GM18498 (cell line): ENCODE data around the gene TBX20.
"Not testable (repeated sequence)": the region's sequence is repeated elsewhere in the genome, so short reads cannot be mapped to it uniquely, and the experiment has no call there.

Experiments
- ATAC-seq: cut with Tn5 transposase; IDR thresholded peaks from one replicate; pipeline ENCODE4 v1.9.1; 2021; ENCODE audit warnings: mild to moderate bottlenecking, moderate library complexity; ENCODE audit not compliant: unreplicated experiment

Gene TBX20

DNA sequence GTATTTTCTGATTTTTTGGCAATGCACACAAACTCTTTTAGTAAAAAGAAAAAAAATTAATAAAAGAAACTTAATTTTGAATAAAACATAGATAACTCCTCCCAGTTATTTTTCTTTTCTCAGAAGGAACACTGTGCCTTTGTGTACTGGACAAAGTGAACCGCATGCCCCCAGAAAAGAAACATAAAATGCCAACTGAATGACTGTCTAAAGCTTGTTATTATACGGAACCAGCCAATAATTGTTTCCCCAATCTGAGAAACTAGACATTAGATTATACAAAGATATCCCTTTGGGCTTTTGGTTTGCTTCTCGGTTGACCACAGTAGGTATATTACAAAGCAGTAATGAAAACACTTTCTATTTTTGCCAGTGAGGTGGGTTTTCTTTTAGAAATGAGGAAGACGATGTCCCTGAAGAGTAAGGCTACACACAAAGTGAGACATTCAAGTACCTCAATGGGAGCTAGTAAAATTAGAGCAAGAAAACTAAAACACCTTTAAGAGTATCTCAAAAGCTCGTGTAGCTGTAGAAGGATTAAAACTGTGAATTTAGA lies 25.3 kb downstream of the TBX20 start:
- peak; percentile 36 for ATAC-seq

DNA sequence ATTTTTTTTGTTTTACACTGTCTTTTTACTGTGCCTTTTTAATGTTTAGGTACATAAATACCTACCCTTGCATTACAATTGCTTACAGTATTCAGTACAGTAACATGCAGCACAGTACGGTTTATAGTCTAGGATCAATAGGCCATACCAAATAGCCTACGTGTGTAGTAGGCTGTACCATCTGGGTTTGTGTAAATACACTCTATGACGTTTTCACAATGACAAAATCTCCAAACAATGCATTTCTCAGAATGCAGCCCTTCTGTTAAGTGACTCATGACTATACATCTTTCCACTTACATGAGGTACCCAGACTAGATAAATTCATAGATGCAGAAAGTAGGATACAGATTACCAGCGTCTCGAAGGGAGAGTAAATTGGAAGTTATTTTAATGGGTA lies 26.5 kb downstream of the TBX20 start:
- not testable (repeated sequence) for ATAC-seq

DNA sequence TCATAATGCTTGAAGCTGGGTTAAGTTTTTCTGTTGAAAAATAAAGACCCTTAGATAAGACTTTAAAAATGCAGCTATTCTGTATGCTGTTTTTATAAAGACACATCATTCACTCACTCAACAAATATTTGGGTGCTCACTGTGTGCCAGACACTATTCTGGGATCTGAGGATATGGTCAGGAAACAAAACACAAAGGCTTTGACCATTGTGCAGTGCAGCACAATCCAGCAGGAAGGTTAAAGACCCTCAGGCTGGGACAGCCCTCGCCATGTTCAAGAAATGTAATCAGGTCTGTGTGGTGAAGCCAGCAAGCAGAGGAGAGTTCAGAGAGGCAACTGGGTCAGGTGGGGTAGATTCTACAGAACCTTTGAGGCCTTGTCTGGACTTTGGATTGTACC lies 31.5 kb downstream of the TBX20 start:
- not testable (repeated sequence) for ATAC-seq

DNA sequence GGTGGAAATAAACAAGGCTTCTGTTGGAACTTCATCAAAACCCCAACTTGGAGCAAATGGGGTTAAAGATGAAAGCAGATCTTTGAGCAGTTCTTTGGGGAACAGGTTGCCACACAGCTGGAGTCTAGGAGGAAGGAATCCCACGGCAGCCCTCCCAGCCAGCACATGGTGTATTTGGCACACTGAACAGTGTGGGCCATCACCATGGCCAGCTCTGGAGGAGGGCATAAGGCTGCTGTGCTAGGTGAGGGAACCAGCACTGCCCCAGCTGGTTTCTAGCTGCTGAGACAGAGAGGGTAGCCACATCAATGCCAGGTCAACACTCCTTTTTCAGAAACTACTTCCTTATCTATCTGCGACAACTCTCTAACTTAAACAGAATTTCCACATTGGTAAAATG lies 33.7 kb downstream of the TBX20 start:
- not testable (repeated sequence) for ATAC-seq

DNA sequence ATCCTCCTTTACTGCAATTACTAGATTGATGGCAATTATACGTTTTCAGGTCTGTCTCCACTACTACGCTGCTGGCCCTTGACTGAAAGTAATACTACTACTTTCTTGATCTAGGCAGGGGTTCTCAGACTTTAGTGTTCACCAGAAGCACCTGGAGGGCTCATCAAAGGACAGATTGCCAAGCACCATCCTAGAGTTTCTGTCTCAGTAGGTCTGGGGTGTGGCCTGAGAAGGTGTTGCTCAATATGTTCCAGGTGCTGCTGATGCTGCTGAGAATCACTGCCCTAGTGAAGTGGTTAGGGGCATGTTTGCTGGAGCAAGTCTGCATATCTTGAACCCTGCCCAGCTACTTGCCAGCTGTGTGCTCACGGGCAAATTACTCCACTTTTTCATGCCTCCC lies 37.9 kb downstream of the TBX20 start:
- ATAC-seq: not testable (repeated sequence)

DNA sequence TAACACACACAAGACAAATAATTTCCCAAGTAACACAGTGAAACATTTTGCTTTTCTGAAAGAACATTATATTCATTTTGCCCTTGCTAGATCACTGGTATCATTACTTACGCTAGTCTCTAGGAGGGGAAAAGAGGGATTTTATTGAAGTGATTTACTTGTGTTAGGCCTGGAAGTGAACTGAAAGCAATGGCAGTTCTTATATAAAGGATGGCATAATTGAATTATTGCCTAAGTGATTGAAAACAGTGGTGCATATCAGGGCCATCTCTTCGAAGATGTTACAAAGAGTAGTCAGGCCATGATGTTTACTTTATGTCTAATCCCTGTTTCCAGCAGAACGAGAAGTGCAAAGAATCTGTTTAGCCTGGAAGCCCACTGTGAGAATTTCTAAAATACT lies 38.8 kb downstream of the TBX20 start:
- ATAC-seq: not testable (repeated sequence)

DNA sequence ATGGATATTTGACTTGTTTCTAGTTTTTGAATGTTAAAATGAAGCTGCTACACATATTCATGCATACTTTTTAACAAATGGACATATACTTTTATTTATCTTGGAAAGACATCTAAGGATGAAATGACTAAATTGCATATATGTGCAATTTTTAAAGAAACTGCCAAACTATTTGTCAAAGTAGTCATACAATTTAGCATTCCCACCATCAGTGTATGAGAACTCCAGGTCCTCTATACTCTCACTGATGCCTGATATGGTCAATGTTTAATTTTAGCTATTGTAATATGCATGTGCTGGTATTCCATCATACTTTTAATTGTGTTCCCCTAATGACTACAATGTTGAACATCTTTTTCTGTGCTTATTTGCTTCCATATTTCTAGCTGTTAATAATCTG lies 47.0 kb downstream of the TBX20 start:
- not testable (repeated sequence) for ATAC-seq

DNA sequence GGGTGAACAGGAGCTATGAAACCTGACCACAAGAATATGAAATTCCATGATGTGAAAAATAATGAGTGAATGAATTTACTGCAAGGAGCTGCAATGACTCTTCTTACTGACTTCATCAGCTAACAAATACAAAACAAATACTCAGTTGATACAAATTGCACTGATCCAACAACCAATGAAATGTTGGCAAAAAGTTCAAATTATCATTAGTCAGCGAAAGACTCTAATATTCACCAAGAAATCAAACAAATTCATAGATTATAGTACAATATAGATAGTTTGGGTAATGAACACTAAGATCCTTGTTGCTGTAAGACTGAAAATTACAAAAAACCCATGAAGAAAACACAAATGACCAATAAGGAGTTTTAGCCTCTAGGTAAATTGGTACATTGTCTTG lies 49.0 kb downstream of the TBX20 start:
- not testable (repeated sequence) for ATAC-seq

DNA sequence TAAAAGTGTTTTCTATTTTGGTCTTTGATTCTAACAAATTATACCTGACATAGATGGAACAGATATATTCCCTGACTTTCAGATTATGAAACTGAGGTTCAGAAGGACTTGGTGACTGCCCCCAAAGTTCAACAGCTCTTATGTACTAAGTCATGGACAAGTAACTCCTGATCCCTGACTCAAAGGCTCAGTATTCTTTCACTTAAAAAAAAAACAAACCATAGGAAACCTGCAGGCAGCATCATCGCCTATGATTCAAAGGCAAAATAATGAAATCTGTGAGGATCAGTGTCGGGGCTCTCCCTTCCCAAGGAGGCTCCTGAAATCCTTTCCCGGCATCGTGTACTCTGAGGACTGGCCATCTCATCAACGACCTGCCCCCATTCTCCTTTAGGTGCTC lies 49.9 kb downstream of the TBX20 start:
- not testable (repeated sequence) for ATAC-seq

DNA sequence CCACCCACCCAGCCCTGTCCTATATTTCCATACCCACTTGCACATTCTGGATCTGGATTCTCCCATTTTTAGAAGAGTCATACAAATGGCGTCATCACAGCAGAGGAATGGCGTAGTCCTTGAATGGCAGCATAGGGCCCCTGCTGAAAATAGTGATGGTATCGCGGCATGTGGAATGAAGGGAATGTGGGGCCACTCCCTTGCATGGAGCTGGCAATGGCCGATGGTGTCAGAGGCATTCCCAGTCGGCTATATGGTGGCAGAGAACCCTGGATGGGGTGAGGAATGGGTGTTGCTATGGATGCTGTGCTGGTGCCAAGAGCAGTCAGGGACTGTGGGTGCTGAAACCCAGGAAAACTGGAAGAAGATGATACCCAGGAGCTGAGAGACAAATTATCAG lies 51.5 kb downstream of the TBX20 start:
- not testable (repeated sequence) for ATAC-seq

DNA sequence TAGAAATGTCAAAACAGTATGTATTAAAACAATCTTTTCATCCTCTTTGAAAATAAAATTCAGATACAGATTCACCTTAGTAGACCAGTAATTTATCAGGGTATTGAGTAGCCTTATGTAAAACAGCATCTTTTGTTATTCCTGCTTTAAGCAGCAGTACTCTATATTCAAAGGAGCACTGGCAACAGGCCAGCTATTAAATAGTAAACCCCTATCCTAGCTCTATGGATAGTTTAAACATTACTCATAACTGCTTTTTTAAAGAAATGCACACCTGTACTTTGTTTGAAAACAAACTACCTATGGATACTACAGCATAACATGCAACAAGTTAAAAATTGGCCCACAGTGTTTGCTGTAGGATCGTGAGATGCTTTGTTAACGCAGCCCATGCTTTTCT lies 53.7 kb downstream of the TBX20 start:
- ATAC-seq: not testable (repeated sequence)

DNA sequence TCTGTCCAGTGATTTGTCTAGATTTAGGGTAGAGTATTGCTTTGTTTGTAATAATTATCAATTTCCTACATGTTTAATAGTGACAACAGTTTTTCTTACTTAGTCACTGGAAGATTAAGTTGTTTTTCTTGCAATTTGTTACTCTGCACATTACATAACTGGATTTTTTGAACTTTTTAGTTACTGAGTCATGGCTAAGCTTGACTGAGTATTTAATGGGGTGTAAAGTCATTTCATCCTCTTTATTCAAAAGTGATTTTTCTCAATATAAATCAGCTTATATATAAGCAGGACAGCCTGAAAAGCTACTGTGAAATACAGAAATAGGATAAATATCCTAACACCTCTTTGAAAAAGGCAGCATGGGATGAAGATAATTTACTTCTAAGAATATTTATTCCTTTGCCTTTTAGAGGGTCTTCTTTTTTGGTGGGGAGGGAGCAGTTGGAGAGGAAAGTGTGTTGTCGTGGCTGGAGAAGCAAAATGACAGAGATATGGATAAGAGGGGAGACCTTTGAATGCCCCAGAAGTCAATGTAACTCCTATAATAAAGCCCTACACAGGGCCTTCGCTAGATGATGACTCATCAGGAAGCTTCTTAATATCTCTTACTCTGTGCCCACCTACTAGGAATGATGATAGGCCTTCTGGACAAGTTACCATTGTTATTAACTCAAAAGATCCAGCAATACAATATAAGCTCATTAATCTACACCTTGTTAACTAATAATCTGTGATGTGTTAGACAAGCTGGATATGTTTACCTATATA lies 55.3 kb downstream of the TBX20 start:
- not testable (repeated sequence) for ATAC-seq

DNA sequence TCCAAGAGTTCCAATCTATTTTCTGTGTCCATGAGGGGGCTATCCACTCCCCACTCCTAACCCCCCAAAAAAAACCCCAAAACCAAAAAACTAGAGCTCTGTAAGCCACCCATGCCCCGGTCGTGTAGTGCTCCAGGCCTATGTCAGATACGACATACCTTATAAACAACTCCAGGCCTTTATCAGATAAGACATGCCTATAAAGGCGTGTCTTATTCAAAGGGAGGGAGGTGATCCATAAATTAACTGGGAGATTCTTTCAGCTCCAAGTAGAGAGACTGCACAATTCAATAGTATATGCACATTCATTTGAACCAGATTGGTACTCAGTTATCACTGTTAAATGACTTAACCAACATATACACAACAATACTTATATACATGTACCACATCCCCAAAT lies 62.3 kb downstream of the TBX20 start:
- not testable (repeated sequence) for ATAC-seq

DNA sequence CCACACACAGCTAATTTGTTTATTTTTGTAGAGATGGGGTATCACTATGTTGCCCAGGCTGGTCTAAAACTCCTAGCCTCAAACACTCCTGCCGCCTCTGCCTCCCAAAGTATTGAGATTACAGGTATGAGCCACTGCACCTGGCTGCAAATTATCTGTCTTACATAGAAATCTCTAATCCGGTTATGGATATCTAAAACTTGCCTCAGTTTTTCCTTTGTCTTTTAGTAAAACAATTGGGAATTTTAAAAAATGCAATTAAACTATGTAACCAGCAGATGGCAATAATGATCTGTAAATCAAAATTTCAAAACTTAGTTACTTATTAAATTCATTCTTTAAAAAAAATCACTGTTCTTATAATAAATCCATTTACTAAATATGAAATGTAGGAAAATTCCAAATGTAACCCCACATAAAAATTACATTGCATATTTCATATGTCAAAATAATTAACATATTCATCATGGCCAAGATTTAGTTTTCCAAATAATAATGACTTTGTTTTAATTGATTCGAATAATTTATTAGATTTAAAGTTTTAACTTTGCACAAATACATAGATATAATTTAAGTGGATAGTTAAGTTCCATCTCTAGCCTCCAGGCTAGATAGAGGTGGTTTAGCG lies 63.6 kb downstream of the TBX20 start:
- not testable (repeated sequence) for ATAC-seq

DNA sequence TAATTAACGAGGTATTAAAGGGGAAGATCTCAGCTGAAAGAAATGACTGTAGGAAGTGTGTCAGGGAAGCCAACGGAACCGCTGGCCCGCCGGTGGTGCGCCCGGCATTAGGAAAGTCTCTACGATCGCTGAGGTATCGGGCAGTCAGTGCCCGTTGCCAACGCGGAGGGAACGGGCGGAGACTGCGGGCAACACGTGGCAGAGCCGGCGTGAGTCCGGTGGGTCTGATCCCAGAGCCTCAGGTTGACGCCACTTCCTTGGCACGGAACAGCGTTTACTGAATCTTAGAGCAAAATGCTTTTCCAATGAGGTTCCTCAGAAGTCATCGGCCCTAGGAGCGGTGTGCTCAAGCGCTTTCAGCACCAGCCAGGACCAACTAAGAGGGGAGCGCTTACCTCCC lies 67.1 kb downstream of the TBX20 start:
- not testable (repeated sequence) for ATAC-seq

DNA sequence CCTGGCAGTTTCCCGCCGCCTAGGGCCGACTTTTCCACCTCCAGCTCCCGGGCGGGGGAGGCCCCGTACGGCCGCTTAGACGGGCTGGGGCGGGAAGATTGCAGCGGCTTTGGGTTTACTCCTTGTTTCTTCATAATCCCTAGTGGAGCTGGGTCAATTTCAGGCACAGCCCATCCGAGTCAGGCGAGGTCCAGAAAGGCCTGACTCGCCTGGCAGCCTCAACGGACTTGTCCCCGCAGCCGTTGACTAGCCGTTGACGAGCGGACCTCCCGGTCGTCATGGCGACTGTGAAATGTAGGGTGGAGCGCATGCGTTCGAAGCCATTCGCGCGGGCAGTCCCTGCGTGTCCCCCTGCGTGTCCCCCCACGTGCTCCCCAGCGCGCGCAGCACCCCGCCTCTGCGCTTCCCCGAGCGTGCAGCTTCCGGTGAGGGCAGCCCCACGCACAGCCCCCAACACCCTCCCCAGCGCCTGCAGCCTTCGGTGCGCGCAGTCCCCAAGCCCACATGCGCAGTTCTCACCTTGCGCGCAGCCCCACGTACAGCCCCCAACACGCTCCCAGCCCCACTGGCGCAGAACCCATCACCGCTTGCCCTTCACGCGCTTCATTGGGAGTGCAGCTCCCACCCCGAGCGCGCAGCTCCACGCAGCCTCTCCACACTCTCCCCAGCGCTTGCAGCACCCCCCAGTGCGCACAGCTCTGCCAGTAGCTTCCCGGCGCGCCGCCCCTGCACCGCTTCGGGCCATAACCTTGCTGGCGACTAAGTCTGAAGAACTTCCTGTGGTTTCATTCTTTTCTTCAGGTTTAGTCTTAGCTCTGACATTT lies 67.8 kb downstream of the TBX20 start:
- no peak for ATAC-seq

DNA sequence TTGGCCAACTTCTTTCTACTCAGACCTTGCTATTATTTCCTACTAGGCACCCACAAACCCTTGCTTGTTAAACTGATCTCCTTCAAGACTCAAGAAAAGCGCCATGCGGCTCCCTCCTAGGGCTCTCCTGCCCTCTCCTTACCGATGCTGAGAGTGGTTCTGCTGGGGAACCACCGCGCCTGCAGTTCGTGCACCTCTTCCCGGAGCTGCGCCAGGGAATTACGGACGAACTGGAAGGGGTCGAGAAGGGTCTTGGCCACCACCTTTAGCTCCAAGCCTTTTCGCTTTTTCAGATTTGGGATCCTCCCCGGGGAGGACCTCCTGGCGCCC lies 68.4 kb downstream of the TBX20 start:
- not testable (repeated sequence) for ATAC-seq

DNA sequence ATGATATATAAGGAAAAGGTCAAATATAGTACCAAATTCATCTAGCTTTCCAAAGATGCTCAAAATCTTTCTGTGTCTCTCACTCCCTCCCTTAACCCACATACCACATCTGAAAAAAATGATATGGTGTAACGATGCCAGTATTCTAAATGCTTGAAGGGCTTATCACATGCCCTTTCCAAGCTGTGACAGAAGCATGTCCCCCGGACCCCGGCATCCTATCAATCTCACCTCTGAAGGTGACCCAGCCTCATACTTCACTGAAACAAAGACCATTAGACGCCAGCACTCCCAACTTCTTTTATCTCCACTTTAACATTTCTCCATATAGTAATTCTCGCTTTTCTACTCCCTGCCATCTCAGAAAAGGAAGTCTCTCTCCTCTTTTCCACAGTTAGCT lies 68.9 kb downstream of the TBX20 start:
- not testable (repeated sequence) for ATAC-seq

DNA sequence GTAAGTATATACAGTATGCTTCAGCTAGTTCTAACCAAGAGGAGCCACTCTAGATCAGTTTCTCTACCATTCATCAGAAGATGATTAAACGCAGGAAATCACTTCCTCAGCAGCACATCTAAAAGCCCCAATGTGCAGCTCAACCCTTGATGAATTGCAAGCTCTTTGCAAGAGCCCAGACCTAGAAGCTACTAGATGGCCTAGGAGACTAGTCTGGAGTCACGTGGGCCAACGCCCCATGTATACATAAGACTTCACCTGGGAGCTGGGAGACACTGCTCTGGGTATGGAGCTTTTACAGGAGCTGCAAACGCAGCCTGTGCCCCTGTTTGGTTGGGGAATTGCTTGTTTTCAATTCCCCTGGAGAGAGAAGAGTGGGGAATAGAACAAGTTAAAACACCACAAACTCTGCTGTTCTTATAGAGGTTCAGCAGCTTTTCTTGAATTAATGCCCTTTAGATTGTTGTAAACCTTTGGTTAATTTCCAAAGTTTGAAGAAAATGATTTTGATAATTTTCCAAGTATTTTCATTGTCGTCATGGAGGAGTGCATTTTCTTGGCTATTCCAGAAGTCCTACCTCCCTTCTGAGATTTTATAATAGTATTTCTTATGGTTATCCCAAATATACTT lies 69.9 kb downstream of the TBX20 start:
- not testable (repeated sequence) for ATAC-seq

DNA sequence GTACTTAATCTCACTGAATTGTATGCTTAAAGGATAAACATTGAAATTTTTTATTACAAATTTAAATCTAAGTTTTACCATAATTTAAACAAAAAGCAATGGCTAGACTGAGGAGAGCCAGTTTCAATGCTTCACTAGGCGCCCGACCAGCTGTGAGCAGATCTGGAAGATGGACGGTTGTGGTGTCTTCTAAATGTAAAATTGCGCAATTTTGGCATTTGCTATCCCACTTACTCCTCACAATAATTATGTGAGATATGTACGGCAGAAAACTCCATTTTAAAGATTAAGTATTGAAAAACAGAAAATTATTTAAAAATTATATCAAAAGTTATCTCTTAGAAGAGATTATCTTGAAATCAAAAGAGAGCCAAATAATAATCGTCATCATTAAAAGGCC lies 73.2 kb downstream of the TBX20 start:
- not testable (repeated sequence) for ATAC-seq

DNA sequence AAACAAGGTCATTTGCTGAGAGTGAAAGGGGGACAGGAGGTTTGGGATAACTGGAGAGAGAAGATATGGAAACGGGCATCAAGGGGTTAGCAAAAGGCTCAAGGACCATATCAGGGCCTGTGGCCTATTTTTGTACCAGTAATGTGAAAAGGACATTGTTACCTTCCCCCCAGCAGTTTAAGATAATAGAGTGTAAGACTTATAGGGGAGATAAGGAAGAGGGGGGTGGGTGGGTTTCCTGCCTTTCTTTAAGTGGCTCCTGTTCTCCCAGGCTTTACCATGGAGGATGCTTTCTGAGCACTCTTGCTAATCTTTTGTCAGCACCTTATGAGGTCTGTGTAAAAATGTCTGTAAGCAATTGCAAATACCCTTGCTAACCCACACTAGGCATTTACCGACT lies 80.7 kb downstream of the TBX20 start:
- not testable (repeated sequence) for ATAC-seq
